ENCODE results near the gene ACTR6.
A peak's percentile ranks its signal among the peaks of the same experiment; 100 is the strongest.
"Not testable (repeated sequence)": the region's sequence is repeated elsewhere in the genome, so short reads cannot be mapped to it uniquely, and the experiment has no call there.

Gene ACTR6

DNA sequence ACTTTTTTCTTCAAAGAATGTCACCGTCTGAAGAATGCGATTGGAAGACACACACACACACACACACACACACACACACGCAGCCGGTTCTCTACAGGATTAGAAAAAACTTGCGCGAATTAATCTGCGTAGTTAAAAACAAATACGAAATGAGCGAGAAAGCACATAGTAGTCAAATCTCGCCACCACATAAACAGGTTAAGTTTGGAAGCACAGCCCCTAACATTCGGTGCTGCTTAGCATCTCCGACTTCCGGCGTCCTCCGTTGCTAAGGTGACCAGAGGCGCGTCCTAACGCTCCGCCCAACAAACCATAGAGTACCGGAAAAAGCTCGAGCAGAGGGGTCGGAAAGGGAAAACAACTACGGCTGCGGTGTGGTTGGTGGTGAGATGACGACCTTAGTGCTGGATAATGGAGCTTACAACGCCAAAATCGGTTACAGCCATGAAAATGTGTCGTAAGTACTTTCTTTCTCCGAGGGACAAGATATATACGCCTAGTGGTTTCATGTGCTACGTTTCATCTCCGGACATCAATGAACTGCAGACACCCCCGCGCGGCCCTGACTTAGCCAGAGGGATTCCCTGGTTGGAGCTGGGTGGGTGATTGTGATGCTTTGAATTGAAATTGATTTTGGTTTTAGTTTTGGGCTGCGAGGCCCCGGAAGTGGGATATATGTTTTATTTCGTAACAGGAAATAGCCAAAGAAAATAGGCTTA, at the start of gene ACTR6:
Gene ACTR6 (plus strand): TSS at position 353 of the 719 bp plus-strand sequence. CDS start 37 bp downstream, at position 390.
- peak; percentile 94 to 97 (median 96) for DNase-seq

DNA sequence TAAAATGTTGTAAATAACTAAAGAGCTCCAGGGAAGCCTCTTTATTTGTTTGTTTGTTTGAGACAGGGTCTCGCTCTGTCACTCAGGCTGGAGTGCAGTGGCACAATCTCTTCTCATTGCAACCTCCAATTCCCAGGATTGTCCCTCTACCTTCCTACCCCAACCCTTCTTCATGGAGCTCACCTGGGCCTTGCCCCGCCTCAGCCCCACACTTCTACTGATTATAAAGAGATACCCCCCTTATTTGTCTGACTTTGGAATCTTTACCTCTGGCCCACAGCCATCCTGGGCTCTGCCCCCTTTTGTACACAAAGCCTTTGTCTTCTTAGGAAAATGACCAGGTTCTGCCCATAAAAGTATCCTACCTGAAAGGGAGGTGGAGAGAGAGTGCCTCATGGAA, 48.8 kb upstream of the ACTR6 start:
- no peak for DNase-seq

DNA sequence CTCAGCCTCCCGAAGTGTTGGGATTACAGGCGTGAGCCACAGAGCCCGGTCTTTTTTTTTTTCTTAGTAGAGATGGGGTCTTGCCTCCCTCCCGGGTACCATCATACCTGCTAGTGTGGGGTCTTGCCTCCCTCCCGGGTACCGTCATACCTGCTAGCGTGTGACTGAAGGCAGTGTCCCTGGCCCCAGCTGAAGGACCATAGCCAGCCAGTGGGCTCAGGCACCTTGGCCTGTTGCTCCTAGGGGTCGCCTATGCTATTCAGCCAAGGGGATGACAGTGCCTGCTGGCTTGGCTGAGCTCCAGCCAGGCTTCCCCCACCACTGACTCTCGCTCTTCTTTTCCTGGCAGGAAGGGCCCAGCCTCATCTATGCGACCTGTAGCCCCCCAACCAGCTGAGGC, 47.5 kb upstream of the ACTR6 start:
- DNase-seq = no peak

DNA sequence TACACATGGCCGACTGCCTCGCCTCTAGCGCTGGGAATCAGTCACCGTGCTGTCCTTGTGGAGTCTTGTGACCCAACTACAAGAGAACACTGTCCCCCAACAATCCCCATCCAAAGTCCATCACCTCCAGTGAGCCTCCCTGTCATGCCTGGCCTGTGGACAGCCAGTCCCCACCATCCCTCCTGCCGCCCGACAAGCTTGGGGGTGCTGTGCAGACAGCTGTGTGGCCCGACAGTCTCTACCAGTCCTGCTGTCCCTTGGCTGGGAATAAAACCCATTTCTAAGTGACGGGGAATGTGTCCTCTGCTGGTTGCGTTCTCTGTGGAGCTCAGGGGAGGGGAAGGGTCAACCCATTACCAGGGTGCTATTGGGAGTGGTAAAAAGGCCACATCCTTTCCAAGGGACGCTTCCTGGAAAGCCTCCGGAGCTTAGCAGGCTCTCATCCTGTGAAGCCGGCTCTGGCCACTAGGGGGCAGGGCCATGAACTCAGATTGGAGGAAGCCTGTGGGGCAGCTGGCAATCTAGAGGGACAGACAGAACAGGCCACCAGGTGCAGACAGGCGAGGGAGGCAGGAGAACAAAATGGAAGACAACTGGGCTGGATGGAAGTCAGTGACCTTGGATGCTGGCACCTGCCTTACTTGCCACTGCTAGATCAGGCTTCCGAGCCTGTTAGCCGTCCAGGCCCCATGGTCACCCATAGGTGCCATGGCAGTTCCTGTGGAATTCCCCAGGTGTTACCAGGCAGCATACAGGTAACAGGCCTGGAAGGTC, 46.0 kb upstream of the ACTR6 start:
- DNase-seq = peak in 5 of 6 experiments; percentile 16 to 69 (median 54)

DNA sequence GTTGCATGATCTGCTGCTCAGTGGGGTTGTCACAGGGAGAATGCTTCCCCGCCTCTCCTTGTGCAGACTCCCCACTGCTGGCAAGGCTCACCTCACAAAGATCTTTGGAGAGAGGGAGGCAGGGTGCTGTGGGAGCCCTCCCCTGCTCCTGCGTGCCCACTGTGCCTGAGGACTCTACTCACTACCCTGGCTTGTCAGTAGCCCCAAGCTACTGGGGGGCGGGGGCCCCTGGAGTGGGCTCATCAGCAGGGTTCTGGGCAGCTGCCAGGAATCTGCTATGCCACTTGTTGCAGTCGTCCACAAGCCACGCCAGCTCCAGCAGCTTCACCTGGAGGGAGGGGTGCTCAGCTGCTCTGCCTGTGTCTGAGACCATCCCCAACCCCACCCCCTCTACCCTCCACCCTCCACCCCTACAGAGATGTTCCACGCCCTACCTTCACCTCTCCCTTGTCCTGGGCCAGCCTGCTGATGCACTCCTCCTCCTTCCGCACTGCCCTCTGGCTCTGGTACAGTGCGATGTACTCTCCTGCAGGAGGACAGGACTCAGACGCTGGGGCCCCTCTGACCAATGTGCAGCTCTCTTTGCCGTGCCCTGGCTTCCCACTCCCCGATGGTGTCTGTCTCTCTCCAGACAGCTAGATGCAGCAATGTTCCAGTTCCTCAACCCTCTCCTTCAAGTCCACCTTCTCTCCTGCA, 43.7 kb upstream of the ACTR6 start:
- DNase-seq = no peak

DNA sequence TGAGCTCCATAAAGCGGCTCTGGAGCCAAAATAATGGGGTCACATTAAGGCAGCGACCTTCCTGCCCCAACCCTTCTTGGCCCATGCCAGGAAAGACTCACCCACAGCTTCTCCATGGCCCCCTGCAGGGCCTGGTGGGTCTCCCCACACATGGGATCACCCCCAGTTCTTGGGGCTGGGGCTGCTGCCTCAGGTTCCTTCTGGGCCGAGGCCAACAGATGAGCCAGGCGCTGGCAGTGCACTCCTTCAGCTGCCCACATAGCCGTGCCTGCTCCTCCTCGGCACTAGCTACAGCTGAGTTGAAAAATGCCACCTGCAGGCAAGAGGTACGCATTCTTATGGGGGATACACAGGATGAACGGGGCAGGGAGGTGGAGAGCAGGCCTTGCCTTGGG, 43.2 kb upstream of the ACTR6 start:
- DNase-seq = no peak

DNA sequence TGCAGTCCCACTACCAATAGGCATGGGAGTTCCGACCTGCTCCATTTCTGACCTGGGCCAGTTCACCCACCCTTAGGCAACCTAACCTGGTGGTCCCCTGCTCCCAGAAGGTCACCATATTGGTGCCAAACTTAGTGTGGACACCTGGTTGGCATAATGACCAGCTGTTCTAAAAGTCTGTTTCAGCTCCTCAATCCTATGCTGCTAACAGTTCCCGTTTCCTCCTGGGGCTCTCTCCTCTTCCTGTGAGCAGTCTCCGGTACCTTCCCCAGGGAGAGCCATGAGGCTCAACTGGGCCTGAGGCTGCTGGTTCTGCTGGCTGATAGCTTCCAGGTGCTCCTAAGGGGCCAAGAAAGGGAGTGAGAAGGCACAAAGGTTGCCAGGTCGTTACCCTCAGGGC, 42.1 kb upstream of the ACTR6 start:
- no peak for DNase-seq

DNA sequence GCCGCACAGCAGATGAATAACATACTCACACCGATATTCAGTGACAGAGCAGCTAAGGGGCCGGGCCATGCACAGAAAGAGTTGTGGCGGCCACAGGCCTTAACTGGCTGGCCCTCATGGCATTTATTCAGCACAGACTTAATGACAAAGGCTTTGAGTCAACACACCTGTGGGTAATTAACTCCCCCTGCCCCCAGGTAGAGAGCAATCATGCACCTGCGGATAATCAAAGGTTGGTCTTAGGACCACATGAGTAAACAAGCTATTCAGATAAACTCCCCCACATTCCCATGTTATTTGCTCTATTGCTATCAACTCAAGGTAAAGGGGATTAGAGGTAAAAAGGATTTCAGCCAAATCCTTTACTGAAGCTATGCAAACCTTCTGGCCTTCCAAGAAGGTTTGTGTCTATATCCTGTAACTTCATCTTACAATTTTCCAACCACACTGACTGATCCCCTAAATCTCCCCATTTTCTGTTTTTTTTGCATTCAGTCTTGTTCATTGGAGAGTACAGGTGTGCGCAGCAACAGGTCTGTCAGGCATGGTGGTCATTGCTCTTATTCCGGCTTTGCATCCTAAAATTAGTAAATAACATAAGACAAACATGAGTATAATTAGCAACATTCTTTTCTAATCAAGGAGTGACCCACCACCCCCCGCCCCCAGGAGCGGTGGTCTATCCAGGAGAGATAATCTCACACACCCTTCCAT, 41.1 kb upstream of the ACTR6 start:
- DNase-seq = no peak

DNA sequence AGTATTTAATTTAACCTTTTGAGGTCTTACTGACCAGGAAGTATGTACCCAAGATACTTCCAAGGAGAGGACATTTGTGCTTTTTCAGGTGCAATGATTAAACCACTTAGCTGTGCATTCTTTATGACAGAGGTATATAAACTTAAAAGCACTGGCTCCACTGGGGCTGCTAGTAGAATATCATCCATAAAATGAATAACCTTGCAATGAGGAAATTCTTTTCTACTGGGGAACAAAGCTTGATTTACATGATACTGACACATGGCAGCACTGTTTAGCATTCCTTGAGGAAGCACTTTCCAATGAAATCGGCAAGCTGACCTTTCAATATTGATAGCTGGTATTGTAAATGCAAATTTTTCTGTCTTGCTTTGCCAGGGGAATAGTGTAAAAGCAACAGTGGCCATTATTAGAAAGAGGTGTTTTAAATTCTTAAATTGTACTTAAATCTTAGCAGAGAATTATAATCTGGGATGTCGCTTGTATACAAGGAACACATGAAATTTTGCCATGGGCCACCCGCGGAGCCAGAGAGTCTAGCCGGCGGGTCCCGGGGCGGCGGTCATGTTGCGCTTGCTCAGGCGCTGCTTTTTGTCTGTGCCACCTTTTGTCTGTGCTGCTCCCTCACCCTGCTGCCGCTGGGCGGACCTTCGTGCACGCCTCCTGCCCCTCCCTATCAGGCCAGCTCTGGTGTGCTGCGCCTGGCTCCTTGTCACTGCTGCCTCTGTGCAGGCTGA, 37.0 kb upstream of the ACTR6 start:
- DNase-seq = peak; percentile 32 to 65 (median 41)

DNA sequence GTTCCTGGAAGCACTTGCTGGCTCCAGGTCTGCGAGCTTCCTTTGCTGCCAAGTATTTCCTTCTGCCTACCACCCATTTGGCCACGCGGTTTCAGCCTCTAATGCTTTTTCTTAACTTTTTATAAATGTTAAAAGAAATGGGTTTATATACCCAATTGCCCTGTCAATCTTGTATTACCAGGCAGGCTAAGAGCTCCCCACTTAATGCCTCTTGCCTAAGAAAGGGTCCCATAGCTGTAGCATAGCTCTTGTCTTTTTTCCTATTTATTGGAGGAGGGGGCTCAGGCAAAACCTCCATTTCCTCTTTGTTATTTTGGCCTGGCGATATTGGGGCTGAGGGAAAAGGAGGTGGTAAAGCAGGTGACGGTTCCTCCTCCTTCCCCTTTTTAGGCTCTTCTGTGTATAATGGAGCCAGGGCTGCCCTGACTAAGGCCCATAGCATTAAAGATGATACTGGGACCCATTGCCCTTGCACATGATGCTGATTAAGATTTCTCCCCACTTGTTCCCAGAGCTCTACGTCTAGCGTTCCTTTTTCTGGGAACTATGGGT, 36.4 kb upstream of the ACTR6 start:
- no peak for DNase-seq

DNA sequence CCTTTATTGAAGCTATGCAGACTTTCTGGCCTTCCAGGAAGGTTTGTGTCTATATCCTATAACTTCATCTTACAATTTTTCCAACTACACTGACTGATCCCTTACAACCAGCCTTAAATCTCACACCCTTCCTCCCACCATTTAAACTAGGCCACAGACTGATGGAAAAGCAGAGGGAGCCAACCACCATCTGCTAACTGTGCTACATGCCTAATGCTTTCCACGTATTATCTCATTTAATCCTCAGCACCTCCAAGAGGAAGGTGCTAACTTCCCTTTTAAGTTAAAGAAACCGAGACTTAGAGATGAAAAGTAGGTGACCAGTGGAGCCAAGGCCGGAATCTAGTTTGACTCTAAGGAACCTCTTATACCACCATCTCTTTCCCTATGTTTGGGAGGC, 35.3 kb upstream of the ACTR6 start:
- no peak for DNase-seq

DNA sequence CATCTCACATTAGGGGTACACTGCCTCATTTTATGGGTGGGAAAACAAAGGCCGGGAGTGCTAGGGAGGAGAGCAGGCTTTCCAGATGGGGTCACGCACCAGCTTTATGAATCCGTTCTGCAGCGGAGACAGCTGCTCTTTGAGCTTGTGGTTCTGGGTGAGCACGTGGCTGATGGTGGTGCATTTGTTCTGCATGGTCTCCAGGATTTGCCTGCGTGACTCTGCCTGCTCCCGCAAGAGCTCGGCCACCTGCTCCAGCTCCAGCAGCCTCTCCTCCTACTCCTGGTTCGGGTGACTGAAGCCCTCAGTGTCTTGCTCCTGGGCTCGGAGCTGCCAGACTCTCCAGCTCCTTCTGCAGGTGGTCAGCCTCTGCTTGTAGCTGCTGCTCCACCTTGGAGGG, 34.4 kb upstream of the ACTR6 start:
- DNase-seq = no peak

DNA sequence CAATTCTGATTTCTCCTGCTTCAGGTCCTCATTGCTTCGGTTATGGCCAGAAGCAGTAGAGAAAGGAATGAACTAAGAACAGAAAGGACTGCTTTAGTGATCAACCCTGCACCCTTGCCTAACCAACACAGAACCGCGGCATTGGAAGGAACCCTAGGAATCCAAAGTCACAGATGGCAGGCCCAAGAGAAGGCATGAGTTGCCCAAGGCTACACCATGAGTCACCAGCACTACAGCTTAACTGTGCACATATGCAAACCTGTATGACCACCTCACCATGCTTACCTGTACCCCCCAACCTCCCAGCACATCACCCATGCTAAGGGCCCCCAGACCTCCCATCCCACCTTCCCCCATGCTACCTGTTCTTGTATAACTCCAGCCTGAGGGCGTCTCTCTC, 32.1 kb upstream of the ACTR6 start:
- no peak for DNase-seq

DNA sequence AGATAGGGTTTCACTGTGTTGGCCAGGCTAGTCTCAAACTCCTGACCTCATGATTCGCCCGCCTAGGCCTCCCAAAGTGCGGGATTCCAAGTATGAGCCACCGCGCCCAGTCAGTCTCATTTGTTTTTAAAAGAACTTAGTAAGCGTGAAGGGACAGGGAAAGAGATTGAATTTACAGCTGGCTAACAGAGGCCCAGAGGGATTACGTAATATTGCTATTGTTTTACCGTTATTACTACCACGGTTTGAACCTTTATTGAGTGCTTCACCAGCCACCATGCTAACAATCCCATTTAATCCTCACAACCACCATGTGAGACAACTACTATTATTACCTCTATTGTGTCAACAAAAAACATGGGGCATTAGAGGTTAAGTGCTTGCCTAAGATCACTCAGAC, 31.3 kb upstream of the ACTR6 start:
- DNase-seq = no peak

DNA sequence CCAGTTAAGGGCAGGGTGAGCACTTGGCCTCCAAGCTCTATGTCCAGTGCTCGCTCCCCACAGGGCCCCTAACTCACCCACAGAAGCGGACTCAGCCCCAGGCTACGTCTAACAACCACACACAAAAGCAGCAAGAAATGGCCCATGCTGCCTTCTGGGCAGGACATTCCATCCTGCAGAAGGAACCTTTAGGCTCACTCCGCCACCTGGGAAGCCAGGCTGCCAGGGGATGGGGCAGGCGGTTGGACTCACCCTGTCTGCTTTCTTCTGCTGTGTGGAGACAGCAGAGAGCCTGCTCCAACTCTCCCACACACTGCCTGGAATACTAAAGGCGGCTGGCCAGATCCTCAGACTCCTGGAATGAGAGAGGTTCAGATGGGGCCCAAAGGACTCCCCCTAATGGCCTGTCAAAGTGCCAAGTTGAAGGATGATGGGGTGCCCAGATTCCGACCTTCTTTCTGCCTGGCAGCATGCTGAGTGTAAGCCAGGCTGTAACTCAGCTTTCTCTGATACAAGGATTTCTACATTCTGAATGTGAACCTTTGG, 30.2 kb upstream of the ACTR6 start:
- DNase-seq = no peak

DNA sequence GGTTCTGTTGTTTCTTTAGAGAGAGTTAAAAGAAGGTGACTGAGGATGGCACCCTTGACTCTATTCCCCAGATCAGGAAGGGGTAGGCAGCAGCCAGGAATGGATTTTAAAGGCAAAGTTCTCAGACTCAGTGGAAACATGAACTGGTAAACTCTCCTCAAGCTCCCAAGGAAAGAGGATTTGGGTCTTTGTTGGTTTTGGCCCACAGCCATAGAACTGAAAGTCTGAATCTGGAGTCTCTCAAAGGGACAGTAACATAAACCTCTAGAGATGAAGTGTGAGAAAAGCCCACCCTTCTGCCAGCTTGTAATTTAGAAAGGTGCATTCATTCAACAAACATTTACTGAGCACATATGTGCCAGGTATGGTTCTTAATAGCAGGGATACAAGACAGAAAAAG, 29.4 kb upstream of the ACTR6 start:
- no peak for DNase-seq

DNA sequence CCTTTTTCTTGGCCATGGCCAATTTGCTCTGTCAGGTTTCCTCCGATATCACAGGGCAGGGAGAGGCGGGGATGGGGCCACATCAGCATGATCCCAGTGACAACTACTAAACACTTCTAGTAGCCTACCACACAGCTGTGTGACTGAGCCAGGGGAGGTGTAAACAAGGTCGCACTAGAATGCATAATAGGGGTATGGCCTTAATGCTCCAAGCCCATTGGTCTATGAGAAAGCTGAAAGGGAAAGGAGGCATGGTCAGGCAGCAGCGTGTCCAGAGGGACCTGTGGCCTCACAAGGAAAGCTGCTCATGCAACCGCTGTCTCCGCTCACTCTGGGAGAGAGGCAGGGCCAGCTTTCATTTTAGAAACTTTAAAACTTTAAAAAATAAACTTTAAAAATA, 27.5 kb upstream of the ACTR6 start:
- no peak for DNase-seq

DNA sequence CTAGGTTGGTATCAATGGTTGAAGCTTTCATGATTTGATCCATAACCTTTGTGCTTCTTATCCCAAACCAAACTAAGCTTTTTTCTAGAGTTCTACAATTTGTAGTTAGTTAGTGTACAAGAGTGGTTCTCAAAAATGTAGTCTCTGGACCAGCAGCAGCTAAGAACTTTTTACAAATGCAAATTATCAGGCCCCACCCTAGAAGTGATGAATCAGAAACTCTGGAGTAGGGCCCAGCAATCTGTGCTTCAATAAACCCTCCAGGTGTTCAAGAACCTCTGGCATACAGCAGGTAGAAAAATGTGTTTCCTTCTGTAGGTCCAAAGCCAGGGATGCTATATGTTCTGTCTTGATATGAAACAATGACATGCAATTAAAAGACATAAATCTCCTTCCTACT, 26.1 kb upstream of the ACTR6 start:
- DNase-seq = no peak

DNA sequence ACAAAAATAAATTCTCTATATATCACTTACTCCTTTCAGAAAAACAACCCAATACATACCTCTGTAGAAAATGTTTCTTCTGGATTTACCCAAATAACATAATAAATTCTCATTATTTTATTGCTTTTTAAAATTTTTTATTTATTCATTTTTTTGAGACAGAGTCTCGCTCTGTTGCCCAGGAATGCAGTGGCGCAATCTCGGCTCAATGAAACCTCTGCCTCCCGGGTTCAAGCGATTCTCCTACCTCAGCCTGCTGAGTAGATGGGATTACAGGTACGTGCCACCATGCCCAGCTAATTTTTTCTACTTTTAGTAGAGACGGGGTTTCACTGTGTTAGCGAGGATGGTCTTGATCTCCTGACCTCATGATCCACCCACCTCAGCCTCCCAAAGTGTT, 24.1 kb upstream of the ACTR6 start:
- not testable (repeated sequence) for DNase-seq

DNA sequence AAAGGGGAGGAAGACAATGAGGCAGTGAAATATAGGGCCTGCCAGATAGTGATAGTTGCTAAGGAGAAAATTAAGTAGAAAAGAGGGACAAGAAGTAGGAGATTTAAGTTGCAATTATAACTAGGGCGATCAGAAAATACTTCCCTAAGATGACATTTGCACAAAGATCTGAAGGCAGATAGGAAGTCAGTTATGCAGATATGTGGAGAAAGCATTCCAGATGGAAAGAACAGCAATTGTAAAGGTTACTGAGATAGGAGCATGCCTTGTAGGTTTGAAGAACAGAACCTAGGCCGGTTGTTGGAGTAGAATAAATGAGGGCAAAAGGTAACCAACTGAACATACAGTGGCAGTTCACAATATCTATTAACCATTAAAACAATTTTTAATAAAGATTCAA, 21.4 kb upstream of the ACTR6 start:
- no peak for DNase-seq

DNA sequence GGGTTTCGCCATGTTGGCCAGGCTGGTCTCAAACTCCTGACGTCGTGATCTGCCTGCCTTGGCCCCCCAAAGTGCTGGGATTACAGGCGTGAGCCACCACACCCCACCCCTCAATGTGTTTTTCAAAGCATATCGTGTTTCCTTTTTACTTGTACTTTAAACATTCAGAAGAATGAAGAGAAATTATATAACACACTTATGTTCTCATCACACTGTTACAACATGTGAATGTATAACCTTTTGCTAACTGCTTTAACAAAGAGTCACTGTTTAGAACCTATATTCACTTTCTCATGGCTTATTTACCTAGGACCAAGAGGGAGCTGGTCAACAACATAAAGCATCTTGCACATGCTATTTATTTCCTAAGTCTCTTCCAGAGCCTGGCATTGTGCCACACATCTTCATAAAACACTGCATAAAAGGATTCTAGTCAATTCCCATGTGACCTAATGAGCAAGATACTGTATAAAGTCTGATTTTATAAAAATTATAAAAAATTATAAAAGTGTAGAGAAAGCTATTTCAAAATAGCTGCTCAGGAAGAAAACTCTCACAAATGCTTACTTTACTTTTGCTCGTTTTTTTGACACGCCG, 16.0 kb upstream of the ACTR6 start:
- no peak for DNase-seq

Data from stimulated activated naive CD4-positive, alpha-beta T cell (primary cell).